ENCODE measurements around the gene CCDC71L.

Gene CCDC71L

DNA sequence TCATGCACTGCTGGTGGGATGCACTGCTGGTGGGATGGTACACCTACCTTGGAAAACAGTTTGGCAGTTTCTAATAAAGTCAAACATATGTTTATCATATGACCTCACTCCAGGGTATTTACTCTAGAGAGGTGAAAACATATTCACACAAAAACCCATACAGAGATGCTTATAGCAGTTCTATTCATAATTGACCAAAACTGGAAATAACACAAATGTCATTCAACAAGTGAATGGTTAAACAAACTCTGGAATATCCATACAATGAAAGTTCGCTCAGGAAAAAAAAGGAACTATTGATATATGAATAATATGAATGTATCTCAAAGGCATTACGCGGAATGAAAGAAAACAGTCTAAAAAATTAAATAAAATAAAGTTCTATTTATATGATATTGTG lies 19.5 kb downstream of the CCDC71L start:
- H3K36me3 ChIP-seq (ENCODE audit: control insufficient read depth, insufficient read depth, low read length): no peaks in the 10 kb centered on the region
- no peak overlapping the region for H3K4me3 ChIP-seq (ENCODE audit: insufficient read depth, low read depth, low read length)
- no peaks in the 10 kb centered on the region for H3K27me3 ChIP-seq (ENCODE audit: control insufficient read depth, insufficient read depth, low read length, poor library complexity, severe bottlenecking)
- no peaks in the 10 kb centered on the region for H3K9me3 ChIP-seq (ENCODE audit: control insufficient read depth, low read length)
- WGBS, 2 experiments: 89% methylated on average over 3 of the region's 3 CpGs; no CpG with 5 or more reads in 1 of the 2 experiments
- no peaks in the 10 kb centered on the region for H3K4me1 ChIP-seq (ENCODE audit: control insufficient read depth, insufficient read depth, low read length)
- no peak overlapping the region for H3K27ac ChIP-seq (ENCODE audit: insufficient read depth, low read depth, low read length, poor library complexity, severe bottlenecking)

DNA sequence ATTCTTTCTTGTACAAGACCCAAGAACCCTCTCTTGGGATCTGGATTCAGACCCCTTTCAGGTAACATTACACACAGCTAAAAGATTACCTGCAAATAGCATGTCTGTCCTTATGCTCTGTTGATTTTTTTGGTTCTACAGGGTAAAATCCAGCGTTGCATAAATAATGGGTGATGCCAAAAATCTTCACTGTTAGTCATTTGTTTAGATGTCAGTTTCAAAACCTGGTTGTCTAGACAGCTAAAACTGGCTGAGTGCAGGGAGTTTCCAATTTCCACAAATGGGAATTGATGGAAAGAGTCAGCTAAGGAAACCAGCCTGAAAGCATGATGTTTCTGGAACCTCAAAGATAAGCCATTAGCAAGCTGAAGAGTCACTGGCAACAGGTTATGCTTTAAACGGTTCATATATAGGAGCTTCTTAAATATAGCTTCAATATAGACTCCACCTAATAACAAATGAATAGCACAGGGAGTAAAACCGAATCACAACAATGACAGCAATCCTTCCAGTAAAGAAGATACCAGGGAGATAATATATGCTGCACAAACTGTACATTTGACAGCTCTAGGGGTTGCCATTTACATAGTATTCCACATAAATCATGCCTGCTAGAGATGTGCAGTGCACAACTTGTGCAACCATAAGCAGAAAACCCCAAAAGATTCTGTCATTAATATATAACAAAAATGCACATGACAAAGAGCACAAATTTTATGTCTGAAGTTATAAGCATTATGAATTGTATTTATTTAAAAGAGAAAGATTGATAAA lies 20.4 kb downstream of the CCDC71L start:
- 92 to 99% methylated on average over 3 of the region's 3 CpGs for WGBS, 2 experiments
- Histone ChIP-seq H3K36me3 (ENCODE audit: control insufficient read depth, insufficient read depth, low read length) (no peaks in the 10 kb centered on the region), H3K4me1 (ENCODE audit: control insufficient read depth, insufficient read depth, low read length) (no peaks in the 10 kb centered on the region), H3K4me3 (ENCODE audit: insufficient read depth, low read depth, low read length) (no peak overlapping the region), H3K27ac (ENCODE audit: insufficient read depth, low read depth, low read length, poor library complexity, severe bottlenecking) (no peak overlapping the region), H3K27me3 (ENCODE audit: control insufficient read depth, insufficient read depth, low read length, poor library complexity, severe bottlenecking) (no peaks in the 10 kb centered on the region), H3K9me3 (ENCODE audit: control insufficient read depth, low read length) (no peaks in the 10 kb centered on the region)

DNA sequence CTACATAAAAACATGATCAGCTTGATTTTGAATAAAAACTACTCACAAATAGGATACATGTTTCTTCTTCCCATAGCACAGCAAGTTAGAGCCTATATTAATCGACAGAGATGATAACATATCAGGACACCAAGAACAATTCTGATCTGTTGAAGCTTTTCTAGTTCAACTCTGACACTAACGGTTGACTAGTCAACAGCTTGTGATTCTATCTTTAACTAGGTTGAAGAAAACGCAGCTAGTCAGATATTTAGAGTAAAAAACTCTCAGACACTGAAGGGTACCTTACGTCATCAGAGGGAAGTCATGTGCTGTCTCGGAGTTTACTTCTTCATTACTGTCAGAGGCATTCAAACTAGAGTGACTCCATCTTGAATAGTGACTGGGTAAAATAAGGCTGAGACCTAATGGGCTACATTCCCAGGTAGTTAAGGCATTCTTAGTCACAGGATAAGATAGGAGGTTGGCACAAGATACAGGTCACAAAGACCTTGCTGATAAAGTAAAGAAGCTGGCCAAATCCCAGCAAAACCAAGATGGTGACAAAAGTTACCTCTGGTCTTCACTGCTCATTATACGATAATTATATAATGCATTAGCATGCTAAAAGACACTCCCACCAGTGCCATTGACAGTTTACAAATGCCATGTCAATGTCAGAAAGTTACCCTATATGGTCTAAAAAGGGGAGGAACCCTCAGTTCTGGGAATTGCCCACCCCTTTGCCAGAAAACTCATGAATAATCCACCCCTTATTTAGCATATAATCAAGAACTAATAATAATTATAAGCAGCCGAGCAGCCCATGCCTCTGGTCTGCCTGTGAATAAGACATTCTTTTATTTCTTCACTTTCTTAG lies 21.3 kb downstream of the CCDC71L start:
- Histone ChIP-seq H3K27me3 (ENCODE audit: control insufficient read depth, insufficient read depth, low read length, poor library complexity, severe bottlenecking) (no peaks in the 10 kb centered on the region), H3K27ac (ENCODE audit: insufficient read depth, low read depth, low read length, poor library complexity, severe bottlenecking) (no peak overlapping the region), H3K36me3 (ENCODE audit: control insufficient read depth, insufficient read depth, low read length) (no peaks in the 10 kb centered on the region), H3K4me1 (ENCODE audit: control insufficient read depth, insufficient read depth, low read length) (no peaks in the 10 kb centered on the region), H3K9me3 (ENCODE audit: control insufficient read depth, low read length) (no peaks in the 10 kb centered on the region), H3K4me3 (ENCODE audit: insufficient read depth, low read depth, low read length) (no peak overlapping the region)
- WGBS, 2 experiments: 88 to 92% methylated on average over 7 of the region's 7 CpGs

DNA sequence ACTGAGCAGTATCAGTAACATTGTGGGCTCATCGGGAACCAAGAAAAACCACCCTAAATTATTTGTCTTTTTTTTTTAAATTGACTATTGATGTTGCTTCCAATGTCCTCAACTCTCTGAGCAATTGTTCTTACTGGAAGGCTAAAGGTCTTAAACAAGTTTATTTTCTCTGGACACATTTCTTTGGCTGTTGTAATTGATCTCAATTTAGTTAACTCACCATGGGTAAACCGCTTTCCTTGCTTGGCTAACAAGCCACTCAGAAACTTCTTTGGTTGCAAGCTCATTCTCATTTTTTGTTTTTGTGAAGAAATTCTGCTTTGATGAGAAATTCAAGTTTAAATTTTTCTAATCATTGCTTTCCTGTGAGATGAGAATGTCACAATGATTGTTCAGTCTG lies 25.5 kb downstream of the CCDC71L start:
- Histone ChIP-seq H3K27me3 (ENCODE audit: control insufficient read depth, insufficient read depth, low read length, poor library complexity, severe bottlenecking) (no peaks in the 10 kb centered on the region), H3K4me1 (ENCODE audit: control insufficient read depth, insufficient read depth, low read length) (no peaks in the 10 kb centered on the region), H3K36me3 (ENCODE audit: control insufficient read depth, insufficient read depth, low read length) (no peaks in the 10 kb centered on the region), H3K4me3 (ENCODE audit: insufficient read depth, low read depth, low read length) (no peak overlapping the region), H3K9me3 (ENCODE audit: control insufficient read depth, low read length) (no peaks in the 10 kb centered on the region), H3K27ac (ENCODE audit: insufficient read depth, low read depth, low read length, poor library complexity, severe bottlenecking) (no peak overlapping the region)
- WGBS, 2 experiments: 88 to 94% methylated on average over 2 of the region's 2 CpGs

DNA sequence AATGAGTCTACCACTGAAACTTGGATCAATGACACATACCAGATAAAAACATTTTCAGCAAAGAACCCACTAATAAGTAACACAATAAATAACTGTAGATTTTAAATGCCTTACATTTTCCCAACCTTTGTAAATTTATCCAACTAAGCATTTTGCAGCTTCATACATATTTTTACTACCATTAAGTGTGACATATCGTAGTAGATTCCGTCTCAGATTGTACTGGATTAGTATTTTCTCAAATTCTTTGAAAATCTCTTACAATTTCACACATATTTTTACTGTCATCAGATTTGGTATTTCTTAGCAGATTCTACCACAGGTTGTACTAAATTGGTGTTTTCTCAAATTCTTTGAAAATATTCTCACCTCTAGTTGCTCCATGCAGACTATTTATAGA lies 26.0 kb downstream of the CCDC71L start:
- no peak overlapping the region for H3K27ac ChIP-seq (ENCODE audit: insufficient read depth, low read depth, low read length, poor library complexity, severe bottlenecking)
- H3K4me3 ChIP-seq (ENCODE audit: insufficient read depth, low read depth, low read length): no peak overlapping the region
- H3K36me3 ChIP-seq (ENCODE audit: control insufficient read depth, insufficient read depth, low read length): no peaks in the 10 kb centered on the region
- no peaks in the 10 kb centered on the region for H3K27me3 ChIP-seq (ENCODE audit: control insufficient read depth, insufficient read depth, low read length, poor library complexity, severe bottlenecking)
- no peaks in the 10 kb centered on the region for H3K4me1 ChIP-seq (ENCODE audit: control insufficient read depth, insufficient read depth, low read length)
- H3K9me3 ChIP-seq (ENCODE audit: control insufficient read depth, low read length): no peaks in the 10 kb centered on the region
- 96 to 97% methylated on average over 2 of the region's 2 CpGs for WGBS, 2 experiments

DNA sequence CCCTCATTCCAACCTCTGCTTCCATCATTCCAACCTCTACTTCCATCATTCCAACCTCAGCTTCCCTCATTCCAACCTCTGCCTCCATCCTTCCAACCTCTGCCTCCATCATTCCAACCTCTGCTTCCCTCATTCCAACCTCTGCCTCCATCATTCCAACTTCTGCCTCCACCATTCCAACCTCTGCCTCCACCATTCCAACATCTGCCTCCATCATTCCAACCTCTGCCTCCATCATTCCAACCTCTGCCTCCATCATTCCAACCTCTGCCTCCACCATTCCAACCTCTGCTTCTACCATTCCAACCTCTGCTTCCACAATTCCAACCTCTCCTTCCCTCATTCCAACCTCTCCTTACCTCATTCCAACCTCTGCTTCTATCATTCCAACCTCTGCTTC lies 30.3 kb downstream of the CCDC71L start:
- H3K36me3 ChIP-seq (ENCODE audit: control insufficient read depth, insufficient read depth, low read length): no peaks in the 10 kb centered on the region
- no peaks in the 10 kb centered on the region for H3K27me3 ChIP-seq (ENCODE audit: control insufficient read depth, insufficient read depth, low read length, poor library complexity, severe bottlenecking)
- H3K4me1 ChIP-seq (ENCODE audit: control insufficient read depth, insufficient read depth, low read length): no peaks in the 10 kb centered on the region
- no peak overlapping the region for H3K27ac ChIP-seq (ENCODE audit: insufficient read depth, low read depth, low read length, poor library complexity, severe bottlenecking)
- H3K9me3 ChIP-seq (ENCODE audit: control insufficient read depth, low read length): no peaks in the 10 kb centered on the region
- H3K4me3 ChIP-seq (ENCODE audit: insufficient read depth, low read depth, low read length): no peak overlapping the region

DNA sequence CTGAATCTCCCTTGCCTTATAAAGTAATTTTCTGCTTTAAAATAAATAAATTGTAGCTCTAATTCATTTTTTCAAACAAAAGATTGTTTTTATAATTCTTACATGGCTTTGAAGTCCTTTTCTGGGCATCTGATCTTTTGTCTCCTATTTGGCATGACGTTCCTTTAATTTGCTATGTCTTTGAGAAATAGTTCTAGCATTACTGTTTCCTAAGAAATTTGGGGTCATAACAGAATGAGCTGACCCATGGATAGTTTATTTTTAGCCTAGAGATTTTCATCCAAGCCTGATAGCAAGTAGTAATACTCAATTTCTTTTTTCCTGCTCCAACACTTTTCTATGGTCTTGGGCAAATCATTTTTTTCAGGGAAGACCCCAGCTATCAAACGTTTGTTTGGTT lies 31.4 kb downstream of the CCDC71L start:
- 79 to 84% methylated on average over 2 of the region's 2 CpGs for WGBS, 2 experiments

DNA sequence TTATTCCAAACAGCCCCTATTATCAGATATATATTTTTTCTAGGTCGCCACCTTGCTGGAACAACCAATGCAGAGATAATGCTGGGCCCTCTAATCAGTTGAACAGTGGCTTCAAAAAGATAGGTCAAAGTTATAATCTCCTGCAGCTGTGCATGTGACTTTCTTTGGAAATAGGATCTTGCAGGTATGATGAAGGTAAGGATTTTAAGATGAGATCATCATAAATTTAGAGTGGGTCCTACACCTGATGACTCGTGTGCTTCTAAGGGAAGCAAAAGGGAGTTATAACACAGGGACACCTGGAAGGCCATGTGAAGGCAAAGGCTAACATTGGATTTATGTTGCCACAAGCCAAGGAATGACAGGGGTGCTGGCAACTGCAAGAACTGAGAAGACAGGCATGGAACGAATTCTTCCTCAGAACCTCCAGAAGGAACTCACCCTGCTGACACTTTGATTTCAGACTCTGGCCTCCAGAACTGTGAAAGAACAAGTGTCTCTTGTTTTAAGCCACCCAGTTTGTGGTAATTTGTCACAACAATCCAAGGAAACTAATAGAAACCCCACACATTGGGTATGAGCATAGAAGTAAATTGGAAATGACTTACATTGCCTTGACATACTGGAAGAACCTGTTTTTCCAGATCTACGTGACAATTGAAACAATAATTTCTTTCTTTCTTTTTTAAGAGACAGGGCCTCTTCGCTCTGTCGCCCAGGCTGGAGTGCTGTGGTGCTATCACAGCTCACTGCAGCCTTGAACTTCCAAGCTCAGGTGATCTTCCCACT lies 34.4 kb downstream of the CCDC71L start:
- no peaks in the 10 kb centered on the region for H3K4me1 ChIP-seq (ENCODE audit: control insufficient read depth, insufficient read depth, low read length)
- no peak overlapping the region for H3K27ac ChIP-seq (ENCODE audit: insufficient read depth, low read depth, low read length, poor library complexity, severe bottlenecking)

More for the DNA sequence above, 31.4 kb downstream of the CCDC71L start:
- Histone ChIP-seq H3K4me3 (ENCODE audit: insufficient read depth, low read depth, low read length) (no peak overlapping the region), H3K27ac (ENCODE audit: insufficient read depth, low read depth, low read length, poor library complexity, severe bottlenecking) (no peak overlapping the region), H3K36me3 (ENCODE audit: control insufficient read depth, insufficient read depth, low read length) (no peaks in the 10 kb centered on the region), H3K27me3 (ENCODE audit: control insufficient read depth, insufficient read depth, low read length, poor library complexity, severe bottlenecking) (no peaks in the 10 kb centered on the region), H3K4me1 (ENCODE audit: control insufficient read depth, insufficient read depth, low read length) (no peaks in the 10 kb centered on the region), H3K9me3 (ENCODE audit: control insufficient read depth, low read length) (no peaks in the 10 kb centered on the region)

DNA sequence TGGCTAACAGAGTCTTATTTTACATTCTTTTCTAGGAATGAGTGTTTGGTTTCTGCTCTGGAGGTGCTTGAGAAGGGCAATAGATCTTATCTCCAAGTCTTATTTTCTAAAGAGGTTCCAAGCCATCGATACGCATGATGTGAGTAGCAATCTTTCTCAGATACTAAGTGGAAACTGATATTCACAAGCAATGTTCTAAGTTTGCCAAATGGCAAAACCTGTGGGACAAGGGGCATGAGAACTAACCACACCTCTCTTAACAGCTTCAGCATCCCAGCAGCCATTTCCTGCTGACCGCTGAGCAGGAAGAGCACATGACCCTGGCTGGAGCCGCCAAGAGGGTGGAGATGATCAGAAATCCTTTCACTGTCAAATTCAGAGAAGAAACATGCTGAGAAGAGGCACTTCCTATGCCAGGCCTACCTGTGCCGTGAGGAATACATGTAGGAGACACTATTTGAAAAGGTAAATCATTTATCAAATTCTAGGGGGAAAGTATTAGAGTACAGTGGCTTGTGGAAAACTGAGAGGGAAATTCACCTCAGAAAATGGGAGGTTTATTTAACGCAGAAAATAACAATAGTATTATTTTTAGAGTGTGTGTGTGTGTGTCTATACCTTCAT lies 35.2 kb downstream of the CCDC71L start:
- H3K27ac ChIP-seq (ENCODE audit: insufficient read depth, low read depth, low read length, poor library complexity, severe bottlenecking): no peak overlapping the region
- no peaks in the 10 kb centered on the region for H3K36me3 ChIP-seq (ENCODE audit: control insufficient read depth, insufficient read depth, low read length)
- H3K4me1 ChIP-seq (ENCODE audit: control insufficient read depth, insufficient read depth, low read length): no peaks in the 10 kb centered on the region
- WGBS, 2 experiments: 71 to 76% methylated on average over 5 of the region's 6 CpGs
- no peak overlapping the region for H3K4me3 ChIP-seq (ENCODE audit: insufficient read depth, low read depth, low read length)
- no peaks in the 10 kb centered on the region for H3K9me3 ChIP-seq (ENCODE audit: control insufficient read depth, low read length)
- no peaks in the 10 kb centered on the region for H3K27me3 ChIP-seq (ENCODE audit: control insufficient read depth, insufficient read depth, low read length, poor library complexity, severe bottlenecking)

More for the DNA sequence above, 34.4 kb downstream of the CCDC71L start:
- 92 to 93% methylated on average over 6 of the region's 6 CpGs for WGBS, 2 experiments
- H3K36me3 ChIP-seq (ENCODE audit: control insufficient read depth, insufficient read depth, low read length): no peaks in the 10 kb centered on the region
- no peaks in the 10 kb centered on the region for H3K9me3 ChIP-seq (ENCODE audit: control insufficient read depth, low read length)
- no peaks in the 10 kb centered on the region for H3K27me3 ChIP-seq (ENCODE audit: control insufficient read depth, insufficient read depth, low read length, poor library complexity, severe bottlenecking)
- H3K4me3 ChIP-seq (ENCODE audit: insufficient read depth, low read depth, low read length): no peak overlapping the region

All from ectodermal cell (in vitro differentiated cells).